GM12874 (cell line): ENCODE results near the gene RFX2.

Source experiments
- TF ChIP-seq, protein P1 (sequence below): IDR thresholded peaks from 2 replicates; pipeline ENCODE4 v1.5.1; 2011; ENCODE audit warnings: low read depth, mild to moderate bottlenecking, control low read depth, low read length, moderate library complexity; ENCODE audit not compliant: insufficient read depth

RFX2 gene

DNA sequence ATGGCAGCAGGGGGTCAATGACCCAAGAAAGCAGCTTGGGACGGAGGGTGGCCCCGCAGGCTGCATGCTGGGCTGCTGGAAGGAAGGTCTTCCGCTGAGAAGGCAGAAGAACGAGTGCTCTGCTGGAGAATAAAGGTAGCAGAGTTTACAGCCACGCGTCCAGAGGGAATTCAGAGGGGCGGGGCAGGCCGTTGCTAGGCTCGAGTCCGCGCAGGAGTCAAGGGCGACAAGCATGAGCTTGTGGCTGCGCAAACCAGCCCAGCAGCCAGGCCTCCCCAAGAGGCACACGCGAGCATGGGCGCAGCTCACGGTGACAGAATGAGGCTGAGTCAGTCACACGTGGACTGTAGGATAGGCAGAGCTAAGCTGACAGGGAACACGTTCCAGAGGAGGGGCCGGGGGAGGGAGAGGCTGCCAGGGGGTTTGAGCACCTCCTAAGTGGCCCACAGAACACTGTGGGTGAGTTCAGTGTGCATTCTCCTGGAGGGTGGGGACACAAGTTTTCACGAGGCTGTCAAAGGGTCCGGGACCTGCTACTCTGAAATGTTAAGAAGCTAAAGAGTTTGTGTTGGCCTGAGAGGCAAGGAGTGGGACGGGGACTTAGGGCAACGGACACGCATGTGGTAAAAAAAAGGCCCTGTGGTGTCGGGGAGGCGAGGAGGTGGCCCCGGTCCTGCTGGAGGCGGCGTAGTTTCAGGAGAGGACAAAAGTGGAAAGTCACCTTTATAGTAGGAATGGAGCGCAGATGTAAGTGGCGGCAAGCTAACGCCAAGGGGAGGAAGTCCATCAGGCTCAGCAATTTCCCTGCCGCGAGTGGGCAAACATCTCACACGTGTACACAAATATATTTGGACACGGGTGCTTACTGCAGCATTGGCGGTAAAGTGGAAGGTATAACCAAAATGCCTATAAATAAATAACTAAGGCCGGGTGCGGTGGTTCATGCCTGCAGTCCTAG, 17.7 kb downstream of the RFX2 start:
- TF ChIP-seq, protein P1, sequence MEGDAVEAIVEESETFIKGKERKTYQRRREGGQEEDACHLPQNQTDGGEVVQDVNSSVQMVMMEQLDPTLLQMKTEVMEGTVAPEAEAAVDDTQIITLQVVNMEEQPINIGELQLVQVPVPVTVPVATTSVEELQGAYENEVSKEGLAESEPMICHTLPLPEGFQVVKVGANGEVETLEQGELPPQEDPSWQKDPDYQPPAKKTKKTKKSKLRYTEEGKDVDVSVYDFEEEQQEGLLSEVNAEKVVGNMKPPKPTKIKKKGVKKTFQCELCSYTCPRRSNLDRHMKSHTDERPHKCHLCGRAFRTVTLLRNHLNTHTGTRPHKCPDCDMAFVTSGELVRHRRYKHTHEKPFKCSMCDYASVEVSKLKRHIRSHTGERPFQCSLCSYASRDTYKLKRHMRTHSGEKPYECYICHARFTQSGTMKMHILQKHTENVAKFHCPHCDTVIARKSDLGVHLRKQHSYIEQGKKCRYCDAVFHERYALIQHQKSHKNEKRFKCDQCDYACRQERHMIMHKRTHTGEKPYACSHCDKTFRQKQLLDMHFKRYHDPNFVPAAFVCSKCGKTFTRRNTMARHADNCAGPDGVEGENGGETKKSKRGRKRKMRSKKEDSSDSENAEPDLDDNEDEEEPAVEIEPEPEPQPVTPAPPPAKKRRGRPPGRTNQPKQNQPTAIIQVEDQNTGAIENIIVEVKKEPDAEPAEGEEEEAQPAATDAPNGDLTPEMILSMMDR: no peak

DNA sequence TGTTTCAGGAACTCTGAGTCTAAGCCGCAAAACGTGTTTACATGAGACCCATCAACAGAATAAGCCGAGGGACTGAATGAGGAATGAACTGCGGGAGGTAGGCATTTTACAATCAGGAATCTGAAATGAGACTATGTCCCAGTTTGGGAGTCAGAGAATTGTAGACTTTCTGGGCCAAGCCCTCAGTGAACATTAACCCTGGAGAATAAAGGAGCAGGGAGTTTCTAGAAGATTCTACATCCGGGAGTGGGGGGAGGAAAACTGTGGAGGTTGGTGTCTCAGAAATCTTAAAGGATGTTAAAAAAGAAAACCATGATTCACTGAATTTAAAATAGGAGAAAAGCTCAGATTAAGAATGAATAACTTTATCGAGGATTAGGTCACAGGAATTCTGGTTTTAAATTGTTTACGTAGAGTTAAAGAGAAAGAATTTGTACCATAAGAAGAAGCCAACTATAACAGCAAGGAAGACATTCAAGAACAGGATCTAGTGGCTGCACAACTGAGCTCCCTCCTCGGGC, 18.5 kb downstream of the RFX2 start:
- TF ChIP-seq, protein P1: no peak

DNA sequence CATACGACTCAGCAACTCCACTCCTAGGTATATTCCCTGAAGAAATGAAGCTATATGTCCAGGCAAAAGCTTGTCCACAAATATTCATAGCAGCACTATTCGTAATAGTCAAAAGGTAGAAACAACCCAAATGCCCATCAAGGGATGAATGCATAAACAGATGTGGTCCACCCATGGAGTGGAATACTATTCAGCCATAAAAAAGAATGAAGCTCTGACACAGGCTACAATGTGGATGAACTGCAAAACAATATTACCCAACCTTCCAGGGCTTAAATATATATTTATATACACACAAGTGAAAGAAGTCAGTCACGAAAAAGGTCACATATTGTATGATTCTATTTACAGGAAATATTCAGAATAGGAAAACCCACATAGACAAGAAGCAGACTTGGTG, 19.7 kb downstream of the RFX2 start:
- TF ChIP-seq, protein P1: no peak

DNA sequence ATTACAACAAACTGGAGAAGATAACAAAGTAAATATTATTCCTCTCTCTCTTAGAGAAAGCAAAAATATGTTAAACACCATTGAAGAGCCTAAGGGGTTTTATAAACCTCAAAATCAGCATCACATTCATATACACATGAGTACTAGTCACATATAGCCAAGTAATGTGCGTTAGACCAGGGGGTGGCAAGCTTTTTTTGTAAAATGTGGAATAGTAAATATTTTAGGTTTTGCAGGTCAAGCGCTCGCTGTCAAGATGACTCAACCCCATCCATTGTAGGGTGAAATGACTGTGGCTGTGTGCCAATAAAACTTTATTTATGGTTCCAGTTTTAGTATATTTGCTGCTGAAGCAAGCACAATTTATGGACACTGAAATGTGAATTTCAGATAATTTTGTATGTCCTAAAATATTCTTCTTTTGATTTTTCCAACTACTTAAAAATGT, 21.7 kb downstream of the RFX2 start:
- TF ChIP-seq, protein P1: no peak

DNA sequence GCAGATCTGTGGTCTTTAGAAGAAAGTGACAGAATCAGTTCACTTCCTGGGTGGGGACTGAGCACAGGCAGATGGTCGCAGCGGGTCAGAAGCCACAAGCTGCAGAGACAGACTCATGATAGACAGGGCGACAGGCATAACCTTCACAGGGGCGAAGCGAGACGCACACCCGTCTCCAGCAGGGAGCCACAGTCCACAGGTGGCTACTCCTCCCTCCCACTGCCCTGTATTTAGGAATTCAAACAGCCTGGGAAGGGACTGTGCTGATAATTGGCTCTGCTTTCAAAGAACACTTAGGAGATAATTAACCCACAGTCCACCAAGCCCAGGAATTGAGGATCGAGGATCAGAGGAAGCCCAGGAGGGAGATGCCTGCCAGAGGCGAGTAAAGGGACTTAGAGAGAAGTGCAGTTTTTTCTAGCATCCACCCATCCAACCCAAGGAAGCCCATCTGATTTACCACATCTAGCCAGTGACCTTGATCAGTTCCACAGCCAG, 23.2 kb downstream of the RFX2 start:
- TF ChIP-seq, protein P1: no peak

DNA sequence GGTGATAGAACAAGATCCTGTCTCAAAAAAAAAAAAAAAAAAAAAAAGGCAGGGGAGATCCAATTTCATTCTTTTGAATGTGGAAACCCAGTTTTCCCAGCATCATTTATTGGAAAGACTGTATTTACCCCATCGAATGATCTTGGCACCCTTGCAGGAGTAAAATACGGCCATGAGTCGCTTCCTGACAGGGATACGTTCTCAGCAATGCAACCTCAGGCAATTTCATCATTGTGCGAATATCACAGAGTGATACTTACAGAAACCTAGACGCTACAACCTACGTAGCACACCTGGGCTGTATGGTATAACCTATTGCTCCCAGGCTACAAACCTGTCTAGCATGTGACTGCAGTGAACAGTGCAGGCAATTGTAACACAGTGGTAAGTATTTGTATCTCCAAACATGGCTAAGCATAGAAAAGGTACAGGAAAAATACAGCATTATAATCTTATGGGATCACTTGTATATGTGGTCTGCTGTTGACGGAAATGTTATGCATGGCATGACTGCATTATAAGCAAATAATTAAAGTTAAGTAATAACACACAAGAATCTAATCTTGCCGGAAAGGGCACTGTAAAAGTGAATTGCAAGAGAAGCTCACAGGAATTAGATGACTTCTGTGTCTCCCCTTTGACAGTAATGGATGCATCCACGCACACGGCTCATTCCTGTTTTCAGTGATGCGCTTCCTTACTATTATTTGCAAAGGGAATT, 24.1 kb downstream of the RFX2 start:
- TF ChIP-seq, protein P1: no peak

DNA sequence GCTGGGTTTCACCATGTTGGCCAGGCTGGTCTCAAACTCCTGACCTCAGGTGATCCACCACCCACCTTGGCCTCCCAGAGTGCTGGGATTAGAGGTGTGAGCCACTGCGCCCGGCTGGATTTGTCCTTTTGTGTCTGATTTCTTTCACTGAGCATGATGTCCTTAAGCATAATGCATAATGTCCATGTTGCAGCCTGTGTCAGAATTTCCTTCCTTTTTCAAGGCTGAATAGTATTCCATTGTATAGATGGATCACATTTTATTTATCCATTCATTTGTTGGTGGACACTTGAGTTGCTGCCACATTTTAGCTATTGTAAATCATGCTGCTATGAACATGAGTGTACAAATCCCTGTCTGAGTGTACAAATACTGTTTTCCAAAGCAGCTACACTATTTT, 25.5 kb downstream of the RFX2 start:
- TF ChIP-seq, protein P1: no peak
